22Rv1 (cell line): Measurements from ENCODE around the gene TSBP1.
"Not testable (repeated sequence)": the region's sequence is repeated elsewhere in the genome, so short reads cannot be mapped to it uniquely, and the experiment has no call there.

ENCODE experiments used
- H3K27ac ChIP-seq: fragments of 450-650 bp; 2 replicates; pipeline ENCODE4 v1.5.1; 2017
- CTCF ChIP-seq: fragments of 450-650 bp; IDR thresholded peaks from 2 replicates; pipeline ENCODE4 v1.5.1; 2017; ENCODE audit warnings: mild to moderate bottlenecking
- ZFX ChIP-seq: fragments of 450-650 bp; IDR thresholded peaks from 2 replicates; pipeline ENCODE4 v1.6.1; 2017; ENCODE audit warnings: antibody characterized with exemption, borderline replicate concordance

Gene TSBP1

GRCh38 chr6:32288426-32288825 is 83.3 kb downstream of the TSBP1 start:
- no peak overlapping the region for H3K27ac ChIP-seq
- no peak for TF ChIP-seq ZFX
- TF ChIP-seq CTCF: no peak

DNA sequence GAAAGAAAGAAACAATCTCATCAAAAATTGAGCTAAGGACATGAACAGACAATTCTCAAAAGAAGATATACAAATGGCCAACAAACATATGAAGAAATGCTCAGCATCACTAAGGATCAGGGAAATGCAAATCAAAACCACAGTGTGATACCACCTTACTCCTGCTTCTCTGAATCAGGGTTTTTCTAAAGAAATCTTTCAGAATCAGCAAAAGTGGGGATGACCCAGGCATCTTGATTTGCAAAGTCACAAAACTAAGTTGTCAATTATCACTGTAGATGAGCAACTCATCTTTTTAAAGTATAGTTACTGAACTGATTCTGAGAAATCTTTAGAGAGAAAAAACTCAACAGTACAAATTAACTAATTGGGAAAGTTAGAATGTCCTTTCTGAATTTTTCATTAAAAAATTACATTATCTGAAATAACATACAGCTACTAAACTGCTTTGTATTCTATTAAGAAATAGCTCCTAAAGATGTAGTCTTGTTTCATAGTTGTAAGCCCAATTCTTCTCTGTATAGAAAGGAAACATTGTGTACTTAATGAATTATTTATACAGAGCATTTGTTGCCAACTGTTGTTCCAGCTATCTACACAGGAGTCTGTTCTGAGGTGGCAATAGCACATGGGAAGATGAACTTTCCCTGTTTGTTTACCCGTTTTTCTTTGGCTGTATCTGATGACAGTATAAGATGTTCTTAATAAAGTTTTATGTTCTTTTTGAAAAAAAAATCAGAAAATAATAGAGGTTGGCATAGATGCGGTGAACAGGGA is 97.7 kb downstream of the TSBP1 start:
- H3K27ac ChIP-seq: peak overlapping the region; percentile 61

DNA sequence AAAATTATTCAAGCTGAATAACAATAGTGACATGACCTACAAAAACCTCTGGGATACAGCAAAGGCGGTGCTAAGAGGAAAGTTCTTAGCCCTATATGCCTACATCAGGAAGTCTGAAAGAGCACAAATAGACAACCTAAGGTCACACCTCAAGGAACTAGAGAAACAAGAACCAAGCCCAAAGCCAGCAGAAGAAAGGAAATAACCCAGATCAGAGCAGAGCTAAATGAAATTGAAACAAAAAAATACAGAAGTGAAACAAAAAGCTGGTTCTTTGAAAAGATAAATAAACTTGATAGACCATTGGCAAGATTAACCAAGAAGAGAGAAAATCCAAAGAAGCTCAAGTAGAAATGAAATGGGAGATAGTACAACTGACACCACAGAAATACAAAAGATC is 100.3 kb downstream of the TSBP1 start:
- H3K27ac ChIP-seq: no peak overlapping the region
- TF ChIP-seq ZFX: no peak
- no peak for TF ChIP-seq CTCF

DNA sequence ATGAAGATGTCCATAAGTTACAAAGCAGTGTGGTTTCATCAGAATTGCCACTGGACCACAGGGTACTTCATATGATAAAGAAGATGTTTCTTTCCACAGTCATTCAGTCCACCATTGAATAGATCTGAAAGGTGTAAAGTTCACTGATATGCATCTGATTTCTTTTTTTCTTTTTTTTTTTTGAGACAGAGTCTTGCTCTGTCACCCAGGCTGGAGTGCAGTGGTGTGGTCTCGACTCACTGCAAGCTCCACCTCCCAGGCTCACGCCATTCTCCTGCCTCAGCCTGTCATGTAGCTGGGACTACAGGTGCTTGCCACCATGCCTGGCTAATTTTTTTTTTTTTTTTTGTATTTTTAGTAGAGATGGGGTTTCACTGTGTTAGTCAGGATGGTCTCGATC is 103.2 kb downstream of the TSBP1 start:
- H3K27ac ChIP-seq: not testable (repeated sequence)

GRCh38 chr6:32267035-32267434 is 104.7 kb downstream of the TSBP1 start:
- no peak overlapping the region for H3K27ac ChIP-seq
- TF ChIP-seq CTCF (no peak), ZFX (no peak)

GRCh38 chr6:32257262-32257661 is 114.4 kb downstream of the TSBP1 start:
- not testable (repeated sequence) for H3K27ac ChIP-seq

DNA sequence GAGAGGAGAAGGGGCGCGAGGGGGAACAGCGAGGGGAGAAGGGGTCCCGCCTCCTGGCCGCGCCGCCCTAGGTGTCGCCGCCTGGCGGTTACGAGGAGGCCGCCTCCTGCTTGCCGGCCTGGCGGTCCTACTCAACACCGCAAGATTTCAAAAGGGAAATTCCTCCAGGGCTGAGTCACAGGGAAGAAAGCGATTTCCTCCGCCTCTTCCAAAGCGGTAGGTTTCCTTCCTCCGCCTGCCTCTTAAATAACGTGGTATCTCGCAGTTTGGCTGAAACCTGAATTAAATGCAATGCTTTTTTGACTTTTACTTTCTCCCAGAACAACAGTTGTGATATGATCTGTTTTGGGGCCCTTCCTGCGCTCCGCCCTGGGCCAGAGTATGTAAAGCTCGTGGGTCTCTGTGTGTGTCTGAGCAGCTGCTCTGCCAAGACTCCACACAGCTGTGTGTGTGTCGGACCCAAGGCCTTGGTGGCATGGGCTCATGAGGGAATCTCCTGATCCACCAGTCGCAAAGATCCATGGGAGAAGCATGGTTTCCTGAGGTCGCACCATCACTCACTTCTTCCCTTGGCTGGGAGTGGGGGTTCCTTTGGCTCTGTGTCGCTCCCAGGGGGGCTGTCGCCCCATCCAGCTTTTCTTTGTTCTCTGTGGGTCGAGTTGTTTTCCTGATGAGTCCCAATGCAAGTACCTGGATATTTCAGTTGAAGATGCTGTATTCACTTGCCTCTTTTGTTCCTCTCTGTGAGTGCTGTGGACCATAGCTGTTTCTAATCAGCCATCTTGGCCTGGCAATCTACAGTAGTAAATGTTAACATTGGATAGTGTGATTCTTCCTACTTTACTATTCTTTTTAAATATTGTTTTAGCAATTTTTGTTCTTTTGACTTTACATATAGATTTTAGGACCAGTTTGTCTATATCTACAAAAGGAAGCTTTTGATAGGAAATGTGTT is 116.2 kb downstream of the TSBP1 start:
- TF ChIP-seq CTCF: no peak
- no peak for TF ChIP-seq ZFX
- no peak overlapping the region for H3K27ac ChIP-seq

DNA sequence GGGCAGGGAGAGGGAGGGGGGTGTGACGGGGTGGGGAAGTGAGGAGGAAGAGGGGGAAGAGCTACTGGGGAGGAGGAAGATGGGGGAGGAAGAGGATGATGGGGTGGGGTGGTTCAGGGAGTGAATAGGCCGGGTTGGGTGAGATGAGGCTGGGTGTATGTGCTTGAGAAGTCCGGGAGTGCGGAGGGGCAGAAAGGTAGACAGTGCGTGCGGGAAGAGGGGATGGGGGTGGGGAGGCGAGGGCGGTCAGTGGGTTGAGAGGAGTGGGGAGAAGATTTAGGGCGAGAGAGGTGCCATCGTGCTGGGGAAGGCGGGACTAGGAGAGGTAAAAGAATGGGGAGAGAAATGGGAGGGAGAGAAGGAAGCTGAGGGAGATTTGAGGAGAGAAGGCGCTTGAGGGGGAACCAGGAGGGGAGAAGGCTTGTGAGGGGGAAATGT is 116.9 kb downstream of the TSBP1 start:
- TF ChIP-seq CTCF (no peak), ZFX (no peak)
- H3K27ac ChIP-seq: no peak overlapping the region
